Measurements from ENCODE around the gene HSPB8.

Gene HSPB8, protein sequence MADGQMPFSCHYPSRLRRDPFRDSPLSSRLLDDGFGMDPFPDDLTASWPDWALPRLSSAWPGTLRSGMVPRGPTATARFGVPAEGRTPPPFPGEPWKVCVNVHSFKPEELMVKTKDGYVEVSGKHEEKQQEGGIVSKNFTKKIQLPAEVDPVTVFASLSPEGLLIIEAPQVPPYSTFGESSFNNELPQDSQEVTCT

DNA sequence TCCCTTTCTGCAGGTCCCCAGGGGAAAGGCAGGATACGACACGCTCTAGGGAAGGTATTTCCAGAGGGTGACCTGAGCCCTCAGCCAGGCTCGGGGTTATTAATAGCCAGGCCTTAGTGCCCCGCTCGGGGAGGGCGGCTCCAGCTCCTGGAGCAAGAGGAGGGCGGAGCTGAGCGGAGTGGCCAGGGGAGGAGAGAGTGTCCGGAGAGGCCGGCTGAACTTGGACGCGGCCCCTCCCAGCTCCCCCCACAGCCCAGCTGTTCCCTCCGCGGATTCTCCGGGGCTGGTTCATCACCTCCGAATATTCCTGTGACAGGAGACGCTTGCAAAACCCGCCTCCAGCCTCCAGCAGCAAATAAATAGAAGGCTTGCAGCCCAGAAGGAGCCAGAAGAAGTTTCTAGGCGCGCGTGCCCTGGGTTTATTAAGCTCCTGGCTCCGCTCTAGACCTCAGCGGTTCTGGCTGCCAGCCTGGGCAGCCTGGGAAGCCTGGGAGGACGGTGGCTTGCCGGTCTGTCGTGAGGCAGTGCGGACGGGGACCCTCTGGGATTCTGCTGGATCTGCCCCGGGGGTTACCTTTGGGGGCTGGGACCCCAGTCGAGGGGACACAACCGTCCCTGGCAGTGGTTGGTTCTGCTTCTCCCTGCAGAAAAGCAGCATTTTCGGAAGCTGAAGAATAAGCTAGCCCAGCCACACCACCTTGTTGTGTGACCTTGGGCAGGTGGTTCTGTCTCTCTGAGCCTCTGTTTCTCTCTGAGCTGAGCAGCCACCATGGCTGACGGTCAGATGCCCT, at the start of gene HSPB8:
TSS of gene HSPB8 (plus strand) at position 388 of the 791 bp plus-strand sequence. CDS start at position 770, 382 bp downstream.
- DNase-seq, result no peak

- DNase-seq, result no peak
Measured at GRCh38 chr12:119129827-119130434, 48.8 kb upstream of the HSPB8 start.

- DNase-seq, result no peak
Measured at GRCh38 chr12:119130523-119130922, 48.2 kb upstream of the HSPB8 start.

- DNase-seq, result no peak
Measured at GRCh38 chr12:119134284-119135072, 44.3 kb upstream of the HSPB8 start.

GRCh38 chr12:119136811-119137410, 41.8 kb upstream of the HSPB8 start:
- DNase-seq, result no peak

DNA sequence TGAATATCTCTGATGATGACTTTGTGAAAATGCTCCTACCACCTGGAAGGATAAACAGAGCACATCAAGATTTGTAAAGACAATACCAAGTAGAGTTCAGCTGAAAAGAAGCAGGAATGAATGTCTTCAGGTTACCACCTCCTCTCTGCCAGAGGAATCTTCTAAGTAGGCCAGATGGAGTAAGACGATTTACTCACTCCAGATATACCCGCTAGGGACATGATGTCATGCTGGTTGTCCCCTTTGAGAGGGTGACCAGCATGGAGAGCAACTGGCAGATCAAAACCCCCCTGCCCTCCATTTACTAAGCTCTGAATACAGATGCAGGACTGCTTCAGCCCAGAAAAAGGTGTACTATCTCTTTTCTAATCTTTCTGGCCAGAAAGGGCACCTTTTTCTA, 39.3 kb upstream of the HSPB8 start:
- no peak for DNase-seq

DNA sequence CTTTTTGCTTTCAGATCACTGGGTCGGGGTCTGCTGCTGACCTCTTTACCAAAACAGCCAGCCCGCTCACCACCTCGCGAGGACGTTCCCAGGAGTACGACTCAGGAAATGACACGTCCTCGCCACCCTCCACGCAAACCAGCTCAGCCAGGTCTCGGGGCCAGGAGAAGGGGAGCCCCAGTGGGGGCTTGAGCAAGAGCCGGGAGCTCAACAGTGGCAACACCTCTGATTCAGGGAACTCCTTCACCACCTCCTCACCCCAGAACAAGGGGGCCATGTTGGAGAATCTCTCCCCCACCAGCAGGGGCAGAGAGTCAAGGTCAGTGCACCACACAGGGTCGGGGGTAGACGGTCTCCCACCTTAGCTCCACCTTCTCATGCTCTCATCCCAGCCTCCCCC, 33.4 kb upstream of the HSPB8 start:
- DNase-seq, result no peak

DNA sequence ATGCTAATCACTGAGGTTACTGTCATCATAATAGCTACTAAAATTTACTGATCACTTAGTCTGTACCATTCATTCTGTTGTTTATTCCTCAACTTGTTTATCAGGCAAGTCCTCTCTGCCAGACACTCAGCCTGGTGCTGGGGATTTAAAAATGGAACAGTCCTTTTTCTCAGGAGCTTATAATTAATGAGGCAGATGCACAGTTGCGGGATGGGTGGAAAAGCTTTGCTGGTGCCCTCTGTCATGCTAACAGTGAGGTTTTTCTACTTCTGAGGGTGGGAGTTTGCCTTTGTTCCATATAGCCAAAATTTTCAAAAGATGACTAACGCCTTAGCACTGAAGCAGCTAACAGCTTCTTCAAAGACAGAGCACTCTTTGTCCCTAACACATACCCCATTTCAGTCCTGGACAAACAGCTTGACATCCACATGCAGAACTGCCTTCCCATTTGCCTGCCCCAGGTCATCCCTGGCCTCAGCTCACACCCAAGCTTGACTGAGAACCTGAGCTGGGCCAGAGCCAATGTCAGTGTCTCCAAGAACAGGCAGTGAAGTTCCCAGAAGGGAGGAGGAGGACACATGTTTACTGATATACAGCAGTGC, 30.8 kb upstream of the HSPB8 start:
- DNase-seq, result no peak

- no peak for DNase-seq
Measured at GRCh38 chr12:119149270-119149669, 29.5 kb upstream of the HSPB8 start.

DNA sequence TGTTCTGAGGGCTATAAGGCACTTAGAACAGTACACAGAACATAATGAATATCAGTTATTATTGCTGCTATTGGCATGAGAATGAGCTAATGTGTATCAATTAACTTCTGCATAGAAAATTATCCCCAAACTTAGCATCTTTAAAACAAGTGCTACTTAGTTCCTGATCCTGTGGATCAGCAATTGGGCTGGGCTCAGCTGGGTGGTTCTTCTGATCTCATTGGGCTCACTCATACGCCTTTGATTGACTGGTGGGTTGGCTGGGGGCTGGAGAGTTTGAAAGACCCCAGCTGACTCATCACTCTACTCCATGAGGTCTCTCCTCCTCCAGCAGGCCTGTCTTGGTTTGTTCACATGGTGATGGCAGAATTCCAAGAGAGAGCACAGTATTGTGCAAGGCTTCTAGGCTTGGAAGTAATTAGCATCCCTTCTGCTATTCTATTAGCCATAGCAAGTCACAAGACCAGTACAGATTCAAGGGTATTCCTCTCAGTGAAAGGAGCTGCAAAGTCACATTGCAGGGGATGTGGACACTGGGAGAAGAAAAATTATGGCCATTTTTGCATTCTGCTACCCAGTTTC, 27.2 kb upstream of the HSPB8 start:
- no peak for DNase-seq

GRCh38 chr12:119153477-119154434, 25.0 kb upstream of the HSPB8 start:
- DNase-seq, result no peak

DNA sequence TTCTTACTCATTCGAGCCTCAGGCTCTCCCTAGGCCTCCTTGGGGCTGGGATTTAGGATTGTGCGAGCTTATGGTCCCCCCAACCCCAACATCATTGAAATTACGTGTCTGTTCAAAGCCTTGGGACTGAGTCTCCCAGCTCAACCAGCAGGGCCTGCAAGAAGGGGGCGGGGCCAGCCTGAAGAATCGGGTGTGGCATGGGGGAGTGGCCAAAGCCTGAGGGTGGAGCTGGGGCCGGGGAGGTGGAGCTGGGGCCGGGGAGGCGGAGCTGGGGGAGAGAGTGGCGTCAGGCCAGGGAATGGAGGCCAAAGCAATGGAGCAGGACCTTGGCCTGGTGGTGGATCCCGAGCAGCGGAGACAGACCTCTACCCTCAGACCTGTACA, 24.3 kb upstream of the HSPB8 start:
- no peak for DNase-seq

- no peak for DNase-seq
Measured at GRCh38 chr12:119156401-119157044, 22.2 kb upstream of the HSPB8 start.

DNA sequence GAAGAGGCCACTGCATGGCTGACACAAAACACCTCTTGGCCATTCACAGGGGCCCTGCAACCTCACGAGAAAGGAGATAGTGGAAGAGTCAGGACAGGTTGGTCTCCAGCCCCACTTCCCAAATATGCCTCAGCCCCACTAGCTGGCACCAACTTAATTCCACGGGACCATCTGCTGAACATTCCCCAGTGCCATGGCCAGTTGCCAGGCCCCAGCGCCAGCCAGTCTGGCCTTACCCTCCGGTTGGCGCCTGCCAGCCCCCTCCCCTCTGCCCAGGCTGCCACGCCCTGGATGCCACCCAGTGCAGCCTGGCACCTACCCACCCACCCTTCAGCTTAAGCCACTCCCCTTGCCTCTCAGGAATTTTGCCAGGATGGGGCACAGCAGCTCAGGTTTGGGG, 21.2 kb upstream of the HSPB8 start:
- no peak for DNase-seq

DNA sequence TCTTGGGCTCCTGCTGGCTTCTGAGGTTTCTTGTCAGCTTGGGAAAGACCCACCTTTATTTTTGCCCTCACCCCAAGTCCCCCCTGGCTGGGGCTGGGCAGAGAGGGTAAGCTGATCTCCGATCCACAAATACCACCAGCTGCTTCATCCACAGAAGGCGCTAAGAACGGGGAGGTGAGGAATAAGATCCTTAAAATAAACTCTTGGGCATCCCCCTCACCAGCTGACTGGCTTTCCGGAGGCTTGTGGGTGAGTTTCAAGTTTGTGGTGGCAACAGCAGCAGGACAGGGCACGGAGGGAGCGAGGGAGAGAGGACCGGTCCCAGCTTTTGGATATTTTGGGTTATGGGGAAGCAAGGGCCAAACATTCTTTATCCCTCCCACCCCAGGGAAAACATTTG, 20.8 kb upstream of the HSPB8 start:
- no peak for DNase-seq

DNA sequence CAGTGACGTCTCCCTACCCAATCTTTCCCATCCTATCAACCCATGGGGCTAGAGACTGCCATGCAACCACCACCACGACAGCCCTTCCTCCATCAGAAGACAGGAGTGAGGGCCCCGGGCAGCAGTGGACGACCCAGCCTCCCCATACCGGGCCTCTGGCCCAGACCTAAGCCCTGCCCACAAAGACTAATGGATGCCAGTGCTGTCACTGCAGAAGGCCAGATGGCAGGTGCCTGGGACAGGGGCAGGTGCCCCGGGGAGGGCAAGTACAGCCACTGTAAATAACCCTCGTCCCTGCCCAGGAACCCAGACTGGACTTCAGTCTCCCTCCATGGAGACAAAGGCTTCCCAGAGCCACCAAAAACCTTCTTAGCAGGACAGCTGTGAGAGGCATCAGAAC, 20.3 kb upstream of the HSPB8 start:
- DNase-seq, result no peak

- no peak for DNase-seq
Measured at GRCh38 chr12:119159844-119160243, 18.9 kb upstream of the HSPB8 start.

GRCh38 chr12:119167902-119168301, 10.8 kb upstream of the HSPB8 start:
- DNase-seq, result no peak

GRCh38 chr12:119168721-119169120, 10.0 kb upstream of the HSPB8 start:
- no peak for DNase-seq

DNA sequence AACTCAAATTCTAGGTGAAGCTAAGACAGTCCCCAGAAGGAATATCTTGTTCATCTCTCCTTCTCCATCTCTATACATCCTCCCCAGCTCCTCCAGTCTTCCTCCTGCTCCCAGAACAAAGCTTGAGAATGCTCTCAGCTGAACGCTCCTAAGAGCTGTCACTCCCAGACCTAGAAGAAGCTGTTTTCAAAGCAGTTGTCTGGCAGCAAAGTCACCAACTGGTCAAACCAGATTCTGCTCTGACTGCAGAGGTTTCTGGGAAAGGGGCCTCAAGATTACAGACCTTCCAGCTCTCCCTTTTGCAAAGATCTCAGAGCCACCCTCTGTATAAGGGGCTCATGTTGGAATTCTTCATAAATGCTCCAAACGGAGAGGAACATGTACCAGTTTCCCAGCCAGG, 9.6 kb upstream of the HSPB8 start:
- no peak for DNase-seq
